Endodermal cell (in vitro differentiated cells): ENCODE results near the gene ZBTB4. TPM values are rescaled to one million over a fixed set of nuclear protein-coding genes. Genes with fewer than 3 reads are reported as not detected.
A peak's percentile ranks its signal among the peaks of the same experiment; 100 is the strongest.

Source experiments
- DNase-seq: peaks from one replicate; pipeline ENCODE4 v3.0.0-alpha.2; 2017
- H3K27ac ChIP-seq: 2 replicates; pipeline ENCODE4 v1.5.1; 2013; ENCODE audit warnings: mild to moderate bottlenecking, low read depth, low read length, moderate library complexity
- H3K27me3 ChIP-seq: 2 replicates; pipeline ENCODE4 v1.6.1; 2013; ENCODE audit warnings: mild to moderate bottlenecking, low read length, moderate library complexity; ENCODE audit not compliant: insufficient read depth, control insufficient read depth, poor library complexity, severe bottlenecking
- H3K36me3 ChIP-seq: 2 replicates; pipeline ENCODE4 v1.7.0; 2013; ENCODE audit warnings: mild to moderate bottlenecking, low read length, moderate library complexity; ENCODE audit not compliant: control insufficient read depth, insufficient read depth
- H3K4me1 ChIP-seq: one replicate; pipeline ENCODE4 v1.7.0; 2013; ENCODE audit warnings: low read length; ENCODE audit not compliant: control insufficient read depth, insufficient read depth
- H3K4me3 ChIP-seq: 2 replicates; pipeline ENCODE4 v1.5.1; 2013; ENCODE audit warnings: mild to moderate bottlenecking, low read length, moderate library complexity
- H3K9ac ChIP-seq: 2 replicates; pipeline ENCODE4 v1.6.1; 2013; ENCODE audit warnings: mild to moderate bottlenecking, low read length, moderate library complexity; ENCODE audit not compliant: poor library complexity, severe bottlenecking; ENCODE audit errors: extremely low read depth
- H3K9me3 ChIP-seq: 2 replicates; pipeline ENCODE4 v1.6.1; 2013; ENCODE audit warnings: mild to moderate bottlenecking, low read length, moderate library complexity; ENCODE audit not compliant: control insufficient read depth
- H3K27ac Mint-ChIP-seq: 2 replicates; pipeline ENCODE4 v1.8.0; 2020; ENCODE audit warnings: mixed read lengths
- H3K27me3 Mint-ChIP-seq: 2 replicates; pipeline ENCODE4 v1.8.0; 2021; ENCODE audit warnings: mild to moderate bottlenecking, mixed read lengths; ENCODE audit not compliant: insufficient read depth
- H3K36me3 Mint-ChIP-seq: 2 replicates; pipeline ENCODE4 v1.8.0; 2020; ENCODE audit warnings: low read depth, mixed read lengths
- H3K4me1 Mint-ChIP-seq: 2 replicates; pipeline ENCODE4 v1.8.0; 2020; ENCODE audit warnings: mixed read lengths
- H3K4me3 Mint-ChIP-seq: 2 replicates; pipeline ENCODE4 v1.8.0; 2020; ENCODE audit warnings: mild to moderate bottlenecking, moderate library complexity, mixed read lengths
- H3K9me3 Mint-ChIP-seq: 2 replicates; pipeline ENCODE4 v1.8.0; 2020; ENCODE audit warnings: mild to moderate bottlenecking, mixed read lengths
- WGBS, 2 experiments: methylation state at CpG; one replicate each; pipeline versions ENCODE4 v1.1.5 to v1.1.7; 2013; ENCODE audit warnings: missing lambda C conversion rate in 2 of 2, mixed read lengths in 1 of 2; ENCODE audit not compliant: insufficient coverage in 1 of 2, insufficient read length in 1 of 2; 5-methylcytosine and 5-hydroxymethylcytosine counted together
- total RNA-seq, 2 donors: library from RNA; stranded (reverse); fragmentation: NEBNext Ultra II Directional in 1 of 2; extraction: Animal tissue kit (Norgen Biotek cat#: 25700) in 1 of 2; gene quantifications; 2 replicates in 1 of 2; 3 replicates in 1 of 2; pipeline ENCODE4 v1.2.1, GENCODE V29; 2021
- TF ChIP-seq, protein P1 (sequence below): fragments of 200-600 bp; sonication (generic); conservative IDR thresholded peaks from 2 replicates; pipeline ENCODE4 v1.5.0; 2021; ENCODE audit warnings: antibody characterized with exemption, mild to moderate bottlenecking

The ZBTB4 gene
- total RNA-seq, 2 donors from 2014 or later = 18.8 to 25.5 TPM

GRCh38 chr17:7441266-7441665 lies 38.2 kb downstream of the ZBTB4 start:
- H3K36me3 ChIP-seq = no peaks in the 10 kb centered on the region
- peak overlapping the region; percentile 91 for H3K4me3 ChIP-seq
- H3K4me1 Mint-ChIP-seq = peaks cover 18% of the 10 kb centered on the region
- H3K36me3 Mint-ChIP-seq = no peaks in the 10 kb centered on the region
- TF ChIP-seq, protein P1, sequence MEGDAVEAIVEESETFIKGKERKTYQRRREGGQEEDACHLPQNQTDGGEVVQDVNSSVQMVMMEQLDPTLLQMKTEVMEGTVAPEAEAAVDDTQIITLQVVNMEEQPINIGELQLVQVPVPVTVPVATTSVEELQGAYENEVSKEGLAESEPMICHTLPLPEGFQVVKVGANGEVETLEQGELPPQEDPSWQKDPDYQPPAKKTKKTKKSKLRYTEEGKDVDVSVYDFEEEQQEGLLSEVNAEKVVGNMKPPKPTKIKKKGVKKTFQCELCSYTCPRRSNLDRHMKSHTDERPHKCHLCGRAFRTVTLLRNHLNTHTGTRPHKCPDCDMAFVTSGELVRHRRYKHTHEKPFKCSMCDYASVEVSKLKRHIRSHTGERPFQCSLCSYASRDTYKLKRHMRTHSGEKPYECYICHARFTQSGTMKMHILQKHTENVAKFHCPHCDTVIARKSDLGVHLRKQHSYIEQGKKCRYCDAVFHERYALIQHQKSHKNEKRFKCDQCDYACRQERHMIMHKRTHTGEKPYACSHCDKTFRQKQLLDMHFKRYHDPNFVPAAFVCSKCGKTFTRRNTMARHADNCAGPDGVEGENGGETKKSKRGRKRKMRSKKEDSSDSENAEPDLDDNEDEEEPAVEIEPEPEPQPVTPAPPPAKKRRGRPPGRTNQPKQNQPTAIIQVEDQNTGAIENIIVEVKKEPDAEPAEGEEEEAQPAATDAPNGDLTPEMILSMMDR = no peak
- no peak overlapping the region for H3K27ac Mint-ChIP-seq
- H3K4me3 Mint-ChIP-seq = peak overlapping the region; percentile 83
- no peaks in the 10 kb centered on the region for H3K9me3 ChIP-seq
- H3K9ac ChIP-seq = no peak overlapping the region
- H3K9me3 Mint-ChIP-seq = no peaks in the 10 kb centered on the region
- DNase-seq = peak; percentile 67
- H3K27me3 ChIP-seq = peaks cover 48% of the 10 kb centered on the region
- WGBS, 2 experiments = 59 to 60% methylated on average over 6 of the region's 7 CpGs
- H3K27me3 Mint-ChIP-seq = peaks cover 83% of the 10 kb centered on the region
- no peaks in the 10 kb centered on the region for H3K4me1 ChIP-seq
- no peak overlapping the region for H3K27ac ChIP-seq

- Mint-ChIP-seq H3K4me3 (peak overlapping the region; percentile 83), H3K36me3 (no peaks in the 10 kb centered on the region), H3K4me1 (peaks cover 16% of the 10 kb centered on the region), H3K27me3 (peaks cover 84% of the 10 kb centered on the region), H3K9me3 (no peaks in the 10 kb centered on the region), H3K27ac (peak overlapping the region; percentile 87)
- peak; percentile 89 for DNase-seq
- Histone ChIP-seq H3K36me3 (no peaks in the 10 kb centered on the region), H3K9me3 (no peaks in the 10 kb centered on the region), H3K4me3 (peak overlapping the region; percentile 91), H3K27me3 (peaks cover 51% of the 10 kb centered on the region), H3K4me1 (peaks cover 3% of the 10 kb centered on the region), H3K9ac (peak overlapping the region; percentile 74), H3K27ac (peak overlapping the region; percentile 96)
- WGBS, 2 experiments = 6 to 8% methylated on average over 9 to 12 of the region's 12 CpGs
- TF ChIP-seq, protein P1 = peak; percentile 36
Measured at GRCh38 chr17:7440834-7441195, 38.6 kb downstream of the ZBTB4 start.

GRCh38 chr17:7440113-7440833 lies 39.2 kb downstream of the ZBTB4 start:
- WGBS, 2 experiments = 0 to 2% methylated on average over 20 to 46 of the region's 46 CpGs
- Mint-ChIP-seq H3K36me3 (no peaks in the 10 kb centered on the region), H3K27me3 (peaks cover 81% of the 10 kb centered on the region), H3K4me1 (peaks cover 13% of the 10 kb centered on the region), H3K9me3 (no peaks in the 10 kb centered on the region), H3K4me3 (peak overlapping the region; percentile 83), H3K27ac (peak overlapping the region; percentile 87)
- TF ChIP-seq, protein P1 = no peak
- Histone ChIP-seq H3K27me3 (peaks cover 51% of the 10 kb centered on the region), H3K9ac (peak overlapping the region; percentile 74), H3K9me3 (no peaks in the 10 kb centered on the region), H3K4me3 (peak overlapping the region; percentile 91), H3K27ac (peak overlapping the region; percentile 96), H3K4me1 (peaks cover 3% of the 10 kb centered on the region), H3K36me3 (no peaks in the 10 kb centered on the region)
- DNase-seq = peak; percentile 89
